Left renal pelvis (tissue), 4 donors: ENCODE measurements around the gene CA10. TPM values are rescaled to one million over a fixed set of nuclear protein-coding genes. Genes with fewer than 3 reads are reported as not detected.
A peak's percentile ranks its signal among the peaks of the same experiment; 100 is the strongest.

Experiments
- DNase-seq, 4 donors: peaks; one replicate each; pipeline ENCODE4 v3.0.0-alpha.2; 2013; ENCODE audit warnings: low read depth in 4 of 4, low spot score in 3 of 4
- polyA plus RNA-seq, 4 donors: library from polyadenylated mRNA; unstranded; fragments of 120-200 nt; gene quantifications; one replicate each; pipeline ENCODE4 v1.2.1, GENCODE V29; 2013; ENCODE audit not compliant: insufficient read length in 4 of 4

The CA10 gene
- polyA plus RNA-seq, 4 donors = 6.7 to 16.1 (median 10.7) TPM

DNA sequence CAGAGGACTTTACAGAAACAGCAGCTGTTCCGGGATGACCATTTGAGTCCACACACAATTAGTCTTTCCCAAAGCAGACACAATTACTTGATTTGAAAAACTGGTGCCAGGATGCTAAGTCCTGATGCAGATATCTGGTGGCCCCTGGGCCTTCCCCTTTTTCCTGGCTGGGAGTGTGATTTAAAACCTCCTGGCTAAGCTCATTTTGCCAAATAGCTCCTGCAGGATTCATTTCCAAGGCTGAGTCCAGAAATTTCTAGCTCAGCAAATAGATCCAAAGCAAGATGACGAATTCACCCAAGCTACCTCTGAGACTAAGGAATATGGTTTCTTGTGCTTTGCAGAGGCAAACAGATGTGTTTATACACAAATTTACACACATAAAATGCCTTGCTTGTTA lies 422.2 kb downstream of the CA10 start:
- DNase-seq = no peak

DNA sequence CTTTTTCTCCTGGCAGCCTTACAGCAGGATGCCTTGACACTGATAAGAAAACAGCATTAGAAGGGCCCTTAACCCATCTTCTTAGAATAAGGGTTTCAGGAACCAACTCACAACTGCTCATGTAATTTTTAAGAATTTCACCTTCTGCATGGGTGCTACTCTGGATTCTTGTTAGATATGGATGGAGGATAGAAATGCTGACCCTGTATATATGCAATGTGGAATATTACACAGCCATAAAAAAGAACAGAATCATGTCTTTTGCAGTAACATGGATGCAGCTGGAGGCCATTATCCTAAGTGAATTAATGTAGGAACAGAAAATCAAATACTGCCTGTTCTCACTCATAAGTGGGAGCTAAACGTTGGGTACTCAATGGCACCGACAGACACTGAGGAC lies 423.5 kb downstream of the CA10 start:
- DNase-seq = no peak

GRCh38 chr17:51734462-51734861 lies 424.1 kb downstream of the CA10 start:
- DNase-seq = no peak

- DNase-seq = no peak
Measured at GRCh38 chr17:51733166-51733565, 425.3 kb downstream of the CA10 start.

- no peak for DNase-seq
Measured at GRCh38 chr17:51731941-51732722, 426.4 kb downstream of the CA10 start.

DNA sequence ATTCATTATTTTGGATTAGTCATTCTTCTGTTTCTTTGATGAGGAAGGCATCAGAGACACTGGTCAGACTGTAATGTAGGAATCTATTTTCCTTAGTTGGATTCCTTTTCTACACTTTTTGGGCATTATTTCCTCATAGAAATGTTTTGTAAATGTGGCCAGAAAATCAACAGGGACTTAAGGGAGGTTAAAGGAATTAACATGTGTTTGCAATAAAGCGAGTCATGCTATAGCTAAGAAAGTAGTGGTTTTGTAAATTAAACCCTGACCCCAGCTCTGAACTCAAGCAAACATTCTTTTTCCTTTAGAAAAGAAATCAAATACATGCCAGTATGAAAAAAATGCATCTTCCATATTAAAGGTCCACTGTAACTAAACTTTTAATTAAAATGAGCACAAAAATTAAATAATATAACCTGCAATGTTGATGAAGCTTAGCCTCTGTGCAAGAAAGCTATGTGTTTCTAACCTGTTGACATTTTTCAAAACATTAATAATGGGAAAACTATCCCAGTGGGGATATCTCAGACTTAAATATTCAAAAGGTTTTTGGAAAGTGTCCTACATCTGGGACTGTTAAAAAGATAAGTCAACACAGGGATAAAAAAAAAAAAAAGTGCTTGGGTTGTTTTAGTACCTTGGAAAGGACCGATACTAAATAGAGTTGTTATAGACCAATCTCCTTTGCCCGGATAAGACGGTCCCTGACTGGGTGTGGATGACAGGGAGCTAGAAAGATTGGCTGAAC lies 428.0 kb downstream of the CA10 start:
- DNase-seq = no peak

DNA sequence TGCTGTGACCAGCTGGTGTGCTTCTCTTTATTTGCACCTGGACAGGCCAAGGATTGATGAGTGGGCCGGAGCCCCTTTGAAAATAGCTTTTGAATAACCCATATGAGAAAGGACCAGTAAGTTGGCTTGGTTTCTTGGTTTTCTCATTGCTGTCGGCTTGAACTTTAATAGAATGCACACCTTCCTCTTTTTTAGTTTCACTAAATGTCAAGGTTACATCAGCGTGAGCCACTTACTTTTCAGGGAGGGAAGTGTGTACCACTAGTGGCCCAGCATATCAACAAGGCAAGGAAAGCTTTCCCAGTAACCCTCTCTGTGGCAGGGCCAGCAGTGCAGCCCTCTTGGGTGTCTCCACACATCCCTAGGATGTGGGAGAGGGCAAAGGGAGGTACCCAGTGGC lies 433.3 kb downstream of the CA10 start:
- DNase-seq = no peak

GRCh38 chr17:51724043-51724580 lies 434.4 kb downstream of the CA10 start:
- no peak for DNase-seq

DNA sequence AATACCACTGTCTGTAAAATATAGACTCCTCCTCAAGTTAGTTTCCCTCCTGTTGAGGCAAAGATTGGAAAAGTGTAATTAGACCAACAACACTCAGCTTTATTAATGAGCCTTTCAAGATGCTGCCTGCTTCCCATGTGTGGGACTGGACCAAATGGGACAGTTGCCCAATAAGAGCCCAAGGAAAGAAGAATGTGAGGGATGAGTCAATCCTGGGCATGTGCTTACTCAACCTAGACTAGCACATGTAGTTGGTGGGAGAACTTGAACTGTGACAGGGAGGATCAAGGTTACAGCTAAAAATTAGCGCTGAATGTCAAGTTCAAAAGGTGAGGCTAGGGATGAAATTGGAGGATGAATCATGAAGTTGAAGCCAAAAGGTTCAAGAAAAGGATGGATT lies 435.5 kb downstream of the CA10 start:
- DNase-seq = no peak

GRCh38 chr17:51721730-51722129 lies 436.8 kb downstream of the CA10 start:
- DNase-seq = no peak

- DNase-seq = no peak
Measured at GRCh38 chr17:51720439-51720838, 438.1 kb downstream of the CA10 start.

DNA sequence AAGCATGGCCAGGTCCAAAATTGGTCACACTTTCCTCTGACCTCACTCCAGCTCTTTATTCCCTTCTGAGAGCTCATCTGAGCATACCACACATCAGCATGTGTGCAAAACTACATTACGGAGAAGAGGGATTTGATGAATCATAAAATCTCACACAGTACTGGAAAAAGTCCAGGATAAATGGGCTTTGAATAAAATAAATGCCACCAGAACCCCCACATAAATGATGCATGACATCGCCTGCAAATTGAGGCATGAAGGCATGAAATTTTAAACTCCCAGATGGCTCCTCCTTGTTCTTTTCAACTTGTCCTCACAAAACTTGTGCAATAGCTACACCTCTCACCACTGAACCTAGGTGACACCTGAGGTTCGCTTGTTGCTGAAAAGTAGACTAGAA lies 439.5 kb downstream of the CA10 start:
- no peak for DNase-seq

- DNase-seq = no peak
Measured at GRCh38 chr17:51711581-51711980, 446.9 kb downstream of the CA10 start.

DNA sequence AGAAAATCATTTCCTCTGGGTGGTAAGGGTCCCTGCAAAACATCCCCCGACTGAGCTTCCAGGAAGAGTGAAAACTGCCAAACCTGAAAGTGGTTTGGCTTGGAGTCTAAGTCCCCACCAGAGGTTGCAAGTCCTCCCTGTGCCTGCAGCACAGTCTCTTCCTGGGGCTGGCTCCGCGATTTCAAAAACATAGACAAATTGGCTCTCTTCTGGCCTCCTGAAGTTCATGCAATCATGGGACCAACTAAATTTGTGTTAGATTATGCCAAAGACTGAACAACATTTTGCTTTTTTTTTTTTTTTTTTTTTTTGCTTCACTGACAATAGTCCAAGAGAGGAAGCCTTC lies 447.9 kb downstream of the CA10 start:
- no peak for DNase-seq

GRCh38 chr17:51709694-51710633 lies 448.6 kb downstream of the CA10 start:
- no peak for DNase-seq

DNA sequence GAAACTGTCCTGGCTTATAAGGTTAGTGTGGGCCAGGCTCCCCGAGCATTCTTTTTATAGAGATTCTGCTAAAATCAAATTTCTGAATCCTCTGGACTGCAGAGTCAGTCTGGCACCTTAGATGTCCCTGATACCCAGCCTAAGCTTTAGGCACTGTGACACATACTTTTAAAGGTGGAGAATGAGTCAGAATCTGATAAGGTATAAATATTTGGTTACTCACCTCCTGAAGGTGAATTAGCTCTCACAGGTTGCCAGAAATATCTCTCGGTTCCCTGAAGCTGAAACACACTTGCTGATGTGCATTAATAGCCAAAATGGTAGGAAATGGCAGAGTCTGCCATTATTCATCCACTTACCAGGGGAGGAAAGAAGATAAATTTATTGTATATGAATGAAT lies 451.3 kb downstream of the CA10 start:
- DNase-seq = no peak

DNA sequence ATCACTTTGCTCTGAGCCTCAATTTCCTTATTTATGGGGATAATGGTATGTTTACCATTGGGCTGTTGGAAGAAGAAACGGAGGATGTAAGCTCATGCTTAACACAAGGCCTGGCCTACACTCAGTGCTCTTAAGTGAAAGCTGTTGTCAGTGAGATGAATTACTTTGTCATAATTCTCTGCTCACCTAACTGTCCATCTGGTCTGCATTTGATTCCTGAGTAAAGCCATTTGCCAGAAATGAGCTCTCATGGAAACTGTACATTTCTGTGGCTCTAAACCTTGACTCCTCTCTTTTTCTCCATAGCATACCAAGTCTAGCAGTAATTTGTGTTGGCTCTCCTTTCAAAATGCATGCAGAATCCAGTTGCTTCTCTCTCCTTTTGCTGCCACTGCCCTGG lies 452.4 kb downstream of the CA10 start:
- no peak for DNase-seq

GRCh38 chr17:51703361-51704341 lies 454.9 kb downstream of the CA10 start:
- peak in 1 of 4 donors; percentile 27 for DNase-seq

DNA sequence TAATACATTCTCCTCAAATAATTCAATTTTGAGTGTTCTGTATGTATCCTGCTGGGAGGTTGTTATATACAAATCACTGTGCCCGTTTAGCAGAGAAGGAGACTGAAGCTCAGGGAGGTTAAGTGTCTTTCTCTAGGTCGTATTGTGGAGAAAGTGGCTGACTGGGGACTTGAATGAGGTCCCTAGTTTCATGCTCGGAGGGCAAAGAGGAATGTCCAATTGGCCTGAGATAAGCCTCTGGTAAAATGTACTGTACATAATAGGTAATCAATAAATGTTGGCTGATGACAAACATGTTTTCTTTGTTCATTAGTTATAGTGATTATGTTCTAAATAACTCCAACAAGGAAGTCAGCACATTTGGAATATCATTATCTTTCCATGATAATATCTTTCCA lies 455.6 kb downstream of the CA10 start:
- DNase-seq = no peak

DNA sequence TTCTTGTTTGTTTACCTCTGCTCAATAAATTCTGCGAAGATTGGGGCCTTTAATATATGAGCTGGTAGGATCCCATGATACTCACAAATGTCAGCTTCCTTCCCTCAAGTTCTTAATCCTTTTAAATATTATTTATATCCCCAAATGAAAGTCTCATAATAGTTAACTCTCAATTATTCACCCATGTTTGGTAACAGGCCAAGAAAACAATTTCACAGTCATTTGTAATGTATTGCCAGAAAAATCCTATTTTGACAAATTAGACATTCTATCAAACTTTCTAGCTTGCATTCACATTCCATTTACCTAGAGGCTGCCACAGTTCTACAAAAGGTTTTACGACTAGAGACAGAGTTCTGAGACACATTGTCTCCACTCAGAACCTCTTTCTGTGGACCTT lies 457.0 kb downstream of the CA10 start:
- DNase-seq = no peak
